Astrocyte of the cerebellum (primary cell): ENCODE data around the gene ZNF419.
A peak's percentile ranks its signal among the peaks of the same experiment; 100 is the strongest.
"Not testable (repeated sequence)": the region's sequence is repeated elsewhere in the genome, so short reads cannot be mapped to it uniquely, and the experiment has no call there.

Experiments
- DNase-seq: peaks from one replicate; pipeline ENCODE4 v3.0.0-alpha.2; 2011; ENCODE audit warnings: low read depth
- H3K4me3 ChIP-seq: 2 replicates; pipeline ENCODE4 v1.5.1; 2011; ENCODE audit warnings: mild to moderate bottlenecking, low read depth, low read length, moderate library complexity
- in situ Hi-C: cut with HindIII; loops from 2 replicates; pipeline ENCODE4 v1.10.0; 2017; ENCODE audit warnings: low sequenced_read_pairs
- TF ChIP-seq, protein P1 (sequence below): IDR thresholded peaks from 2 replicates; pipeline ENCODE4 v1.5.1; 2012; ENCODE audit warnings: low read length, low read depth, moderate library complexity, mild to moderate bottlenecking; ENCODE audit errors: missing control alignments

The ZNF419 gene

DNA sequence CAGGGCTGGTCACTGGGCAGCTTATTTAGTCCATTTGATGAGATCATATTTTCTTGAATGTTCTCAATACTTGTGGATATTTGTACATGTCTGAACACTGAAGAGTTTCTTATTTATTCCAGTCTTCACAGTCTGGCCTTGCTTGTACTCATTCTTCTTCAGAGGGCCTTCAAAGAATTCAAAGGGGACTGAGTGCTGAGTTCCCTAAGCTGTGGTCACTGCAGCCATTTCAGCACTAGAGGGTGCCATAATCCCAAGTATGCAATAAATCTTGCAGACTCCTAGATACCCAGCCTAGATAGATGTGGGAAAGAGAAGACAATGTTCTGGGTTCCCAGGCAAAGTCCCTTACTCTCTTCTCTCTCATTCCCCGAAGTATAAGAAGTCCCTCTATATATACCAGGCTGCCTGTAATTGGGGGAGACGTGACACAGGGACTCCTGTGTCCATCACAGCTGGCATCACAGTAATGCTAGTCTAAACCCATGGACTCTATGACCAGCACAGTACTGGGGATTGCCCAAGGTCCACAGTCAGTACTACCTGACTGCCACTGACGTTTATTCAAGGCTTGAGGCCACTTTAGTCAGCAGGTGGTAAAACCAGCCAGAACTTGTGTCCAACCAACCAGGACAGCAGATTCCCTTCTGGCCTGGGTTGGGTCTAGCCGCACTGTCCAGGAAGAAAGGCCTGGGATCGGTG lies 21.7 kb upstream of the ZNF419 start:
- no peak overlapping the region for H3K4me3 ChIP-seq
- no peak for DNase-seq
- in situ Hi-C loops: no loop called here
- TF ChIP-seq, protein P1, sequence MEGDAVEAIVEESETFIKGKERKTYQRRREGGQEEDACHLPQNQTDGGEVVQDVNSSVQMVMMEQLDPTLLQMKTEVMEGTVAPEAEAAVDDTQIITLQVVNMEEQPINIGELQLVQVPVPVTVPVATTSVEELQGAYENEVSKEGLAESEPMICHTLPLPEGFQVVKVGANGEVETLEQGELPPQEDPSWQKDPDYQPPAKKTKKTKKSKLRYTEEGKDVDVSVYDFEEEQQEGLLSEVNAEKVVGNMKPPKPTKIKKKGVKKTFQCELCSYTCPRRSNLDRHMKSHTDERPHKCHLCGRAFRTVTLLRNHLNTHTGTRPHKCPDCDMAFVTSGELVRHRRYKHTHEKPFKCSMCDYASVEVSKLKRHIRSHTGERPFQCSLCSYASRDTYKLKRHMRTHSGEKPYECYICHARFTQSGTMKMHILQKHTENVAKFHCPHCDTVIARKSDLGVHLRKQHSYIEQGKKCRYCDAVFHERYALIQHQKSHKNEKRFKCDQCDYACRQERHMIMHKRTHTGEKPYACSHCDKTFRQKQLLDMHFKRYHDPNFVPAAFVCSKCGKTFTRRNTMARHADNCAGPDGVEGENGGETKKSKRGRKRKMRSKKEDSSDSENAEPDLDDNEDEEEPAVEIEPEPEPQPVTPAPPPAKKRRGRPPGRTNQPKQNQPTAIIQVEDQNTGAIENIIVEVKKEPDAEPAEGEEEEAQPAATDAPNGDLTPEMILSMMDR: no peak

DNA sequence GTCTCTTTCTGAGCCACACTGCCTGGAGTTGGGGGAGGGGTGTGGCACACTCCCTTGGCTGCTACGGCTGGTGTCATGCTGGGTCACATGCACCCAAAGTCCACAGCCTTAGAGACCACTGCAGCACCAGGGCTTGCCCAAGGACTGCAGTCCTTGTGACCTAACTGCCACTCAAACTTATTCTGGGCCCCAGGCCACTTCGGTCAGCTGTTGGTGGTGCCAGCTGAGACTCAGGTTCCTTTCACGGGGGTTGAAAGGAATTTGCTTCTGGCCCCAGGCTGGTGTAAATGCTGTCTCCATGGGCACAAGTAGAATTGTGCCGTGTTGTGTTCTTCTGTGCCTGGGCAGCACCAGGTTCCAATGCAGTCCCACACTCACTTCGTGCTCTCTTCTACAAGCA lies 21.1 kb upstream of the ZNF419 start:
- no peak for DNase-seq
- H3K4me3 ChIP-seq: no peak overlapping the region
- in situ Hi-C loops: no loop called here
- TF ChIP-seq, protein P1: no peak

DNA sequence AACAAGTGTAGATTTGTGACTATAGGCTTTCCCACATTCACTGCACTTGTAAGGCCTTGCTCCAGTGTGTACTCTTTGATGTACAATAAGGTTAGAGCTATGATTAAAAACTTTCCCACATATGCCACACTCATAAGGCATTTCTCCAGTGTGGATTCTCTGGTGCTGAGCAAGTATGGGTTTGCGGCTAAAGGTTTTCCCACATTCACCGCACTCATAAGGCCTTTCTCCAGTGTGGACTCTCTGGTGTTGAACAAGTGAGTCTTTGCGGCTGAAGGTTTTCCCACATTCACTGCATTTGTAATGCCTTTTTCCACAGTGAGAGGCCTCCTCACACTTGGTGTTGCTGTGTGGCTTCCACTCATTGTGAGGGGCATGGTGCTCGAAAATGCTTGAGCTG lies 13.9 kb upstream of the ZNF419 start:
- H3K4me3 ChIP-seq: no peak overlapping the region
- TF ChIP-seq, protein P1: no peak
- no peak for DNase-seq
- in situ Hi-C loops: no loop called here

DNA sequence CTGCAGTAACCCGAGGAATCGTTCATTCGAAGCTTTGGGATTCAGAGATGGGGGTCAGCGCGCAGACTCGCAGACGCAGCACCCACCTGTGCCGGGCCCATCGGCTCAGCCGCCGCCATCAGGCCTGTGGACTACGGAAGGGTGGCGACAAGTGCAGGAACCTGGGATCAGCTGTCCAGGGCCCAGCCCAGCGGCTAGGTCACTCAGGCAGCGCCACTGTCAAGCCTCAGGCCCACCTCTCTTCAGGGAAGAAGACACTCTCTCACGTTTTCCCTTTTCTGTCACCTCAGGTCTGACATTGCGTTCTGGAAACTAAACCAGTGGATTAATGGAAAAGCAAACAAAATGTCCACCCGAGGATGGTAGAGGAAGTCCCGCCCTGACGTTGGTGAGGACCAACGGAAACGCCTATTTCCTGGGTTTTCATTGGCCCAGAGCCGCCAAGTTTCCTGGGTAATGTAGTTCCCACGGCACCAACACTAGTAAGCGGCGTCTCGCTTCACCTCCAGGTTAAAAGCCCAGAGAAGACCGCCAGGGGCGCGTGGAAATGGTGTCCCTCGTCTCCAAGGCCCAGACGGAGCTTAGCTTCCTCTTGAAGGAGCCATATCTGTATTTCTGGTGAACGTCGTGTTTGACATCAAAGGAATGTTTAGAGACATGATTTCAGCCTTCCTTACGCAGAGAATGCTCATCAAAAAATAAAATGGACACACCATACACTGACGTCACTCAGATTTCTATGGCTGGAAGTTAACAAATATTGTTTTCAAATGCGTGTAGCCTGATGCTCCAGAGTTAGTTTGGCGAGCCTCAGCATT lies 10.2 kb upstream of the ZNF419 start, which contains the start of gene ZNF772:
TSS of gene ZNF772 (minus strand) at position 376 of the 818 bp plus-strand sequence. CDS start at position 119, 257 bp downstream.
- in situ Hi-C loops: no loop called here
- TF ChIP-seq, protein P1: peak; percentile 54
- peak within 1 kb of the TSS; percentile 66 for H3K4me3 ChIP-seq
- peak; percentile 88 for DNase-seq

DNA sequence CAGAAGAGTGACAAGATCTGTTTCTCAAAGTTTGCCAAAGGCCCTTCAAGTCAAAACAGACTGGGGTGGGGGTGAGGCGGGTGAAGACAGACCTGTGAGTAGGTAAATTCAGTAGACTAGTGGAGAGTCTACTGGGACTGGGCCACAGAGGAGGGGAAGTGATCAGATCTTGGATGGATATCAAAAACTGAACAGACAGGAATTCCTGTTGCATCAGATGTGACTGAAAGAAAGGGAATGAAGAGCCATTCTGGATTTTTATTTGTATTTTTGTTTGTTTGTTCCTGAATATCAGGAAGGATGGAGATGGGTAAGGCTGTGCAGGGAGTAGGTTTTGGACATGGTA lies 722 bp downstream of the ZNF419 start:
- in situ Hi-C loops, DNase-seq: not testable (repeated sequence)
- peak overlapping the region; percentile 89 for H3K4me3 ChIP-seq

DNA sequence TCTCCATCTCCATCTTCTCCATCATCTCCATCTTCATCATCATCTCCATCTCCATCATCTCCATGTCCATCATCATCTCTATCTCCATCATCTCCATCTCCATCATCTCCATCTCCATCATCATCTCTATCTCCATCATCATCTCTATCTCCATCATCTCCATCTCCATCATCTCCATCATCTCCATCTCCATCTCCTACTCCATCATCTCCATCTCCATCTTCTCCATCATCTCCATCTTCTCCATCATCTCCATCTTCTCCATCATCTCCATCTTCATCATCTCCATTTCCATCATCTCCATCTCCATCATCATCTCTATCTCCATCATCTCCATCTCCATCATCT lies 11.8 kb downstream of the ZNF419 start:
- H3K4me3 ChIP-seq, DNase-seq, in situ Hi-C loops: not testable (repeated sequence)

DNA sequence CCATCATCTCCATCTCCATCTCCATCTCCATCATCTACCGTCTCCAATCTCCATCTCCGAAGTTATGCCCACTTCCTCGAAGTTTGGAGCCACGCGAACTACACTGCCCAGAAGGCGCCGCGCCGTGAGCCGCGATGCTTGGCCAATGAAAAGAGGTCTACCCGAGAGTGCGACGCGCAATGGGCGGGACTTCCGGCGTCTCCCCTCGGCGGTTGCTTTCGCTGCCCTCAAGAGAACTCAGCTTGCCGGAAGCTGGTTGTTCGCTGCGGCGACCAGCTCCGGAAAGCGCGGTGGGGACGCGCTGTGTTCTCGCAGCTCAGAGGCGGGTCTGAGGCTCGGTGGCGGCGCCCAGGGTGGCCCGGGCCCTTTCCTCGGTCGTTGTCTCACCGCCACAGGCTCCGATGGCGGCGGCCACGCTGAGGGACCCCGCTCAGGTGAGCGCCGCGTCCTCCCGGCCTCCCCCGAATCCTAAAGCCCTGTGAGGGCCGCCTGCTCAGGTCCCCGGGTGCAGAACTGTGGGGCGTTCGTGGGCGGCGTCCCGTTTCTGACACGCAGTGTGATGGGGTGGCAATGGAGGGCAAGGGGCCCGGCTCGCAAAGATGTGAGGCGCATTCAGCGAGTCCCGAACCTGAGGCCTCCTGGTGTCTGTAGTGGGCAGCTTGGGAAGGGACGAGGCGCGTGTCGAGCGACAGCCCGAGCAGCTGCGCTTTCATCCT lies 12.3 kb downstream of the ZNF419 start, which contains the start of gene ZNF773:
TSS of gene ZNF773 (plus strand) at position 259 of the 716 bp plus-strand sequence. CDS start at position 402, 143 bp downstream.
- DNase-seq: peak; percentile 91
- peak within 1 kb of the TSS; percentile 61 for H3K4me3 ChIP-seq
- in situ Hi-C loops: not testable (repeated sequence)

DNA sequence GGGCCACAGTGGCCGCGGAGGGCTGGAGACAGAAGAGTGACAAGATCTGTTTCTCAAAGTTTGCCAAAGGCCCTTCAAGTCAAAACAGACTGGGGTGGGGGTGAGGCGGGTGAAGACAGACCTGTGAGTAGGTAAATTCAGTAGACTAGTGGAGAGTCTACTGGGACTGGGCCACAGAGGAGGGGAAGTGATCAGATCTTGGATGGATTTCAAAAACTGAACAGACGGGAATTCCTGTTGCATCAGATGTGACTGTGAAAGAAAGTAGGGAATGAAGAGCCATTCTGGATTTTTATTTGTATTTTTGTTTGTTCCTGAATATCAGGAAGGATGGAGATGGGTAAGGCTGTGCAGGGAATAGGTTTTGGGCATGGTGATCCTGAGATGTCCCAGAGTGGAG lies 12.8 kb downstream of the ZNF419 start:
- in situ Hi-C loops, DNase-seq: not testable (repeated sequence)
- H3K4me3 ChIP-seq: peak overlapping the region; percentile 61
